ENCODE measurements around the gene CACNB2.
"Not testable (repeated sequence)": the region's sequence is repeated elsewhere in the genome, so short reads cannot be mapped to it uniquely, and the experiment has no call there.

The CACNB2 gene

DNA sequence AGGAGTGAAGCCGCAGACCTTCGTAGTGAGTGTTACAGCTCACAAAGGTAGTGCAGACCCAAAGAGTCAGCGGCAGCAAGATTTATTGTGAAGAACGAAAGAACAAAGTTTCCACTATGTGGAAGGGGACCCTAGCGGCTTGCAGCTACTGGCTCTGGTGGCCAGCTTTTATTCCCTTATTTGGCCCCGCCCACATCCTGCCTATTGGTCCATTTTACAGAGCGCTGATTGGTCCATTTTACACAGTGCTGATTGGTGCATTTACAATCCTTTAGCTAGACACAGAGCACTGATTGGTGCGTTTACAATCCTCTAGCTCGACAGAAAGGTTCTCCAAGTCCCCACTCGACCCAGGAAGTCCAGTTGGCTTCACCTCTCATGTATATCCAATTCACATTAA, 446.4 kb downstream of the CACNB2 start:
- not testable (repeated sequence) for DNase-seq

DNA sequence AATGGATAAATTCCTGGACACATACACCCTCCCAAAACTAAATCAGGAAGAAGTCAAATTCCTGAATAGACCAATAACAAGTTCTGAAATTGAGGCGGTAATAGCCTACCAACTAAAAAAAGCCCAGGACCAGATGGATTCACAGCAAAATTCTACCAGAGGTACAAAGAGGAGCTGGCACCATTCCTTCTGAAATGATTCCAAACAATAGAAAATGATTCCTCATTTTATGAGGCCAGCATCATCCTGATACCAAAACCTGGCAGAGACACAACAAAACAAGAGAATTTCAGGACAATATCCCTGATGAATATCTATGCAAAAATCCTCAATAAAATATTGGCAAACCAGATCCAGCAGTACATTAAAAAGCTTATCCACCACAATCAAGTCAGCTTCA, 450.9 kb downstream of the CACNB2 start:
- DNase-seq, result peak in 1 of 2 experiments; percentile 24

All from NCI-H446 (cell line).